Measurements from ENCODE around the gene HOXB6.

The HOXB6 gene

DNA sequence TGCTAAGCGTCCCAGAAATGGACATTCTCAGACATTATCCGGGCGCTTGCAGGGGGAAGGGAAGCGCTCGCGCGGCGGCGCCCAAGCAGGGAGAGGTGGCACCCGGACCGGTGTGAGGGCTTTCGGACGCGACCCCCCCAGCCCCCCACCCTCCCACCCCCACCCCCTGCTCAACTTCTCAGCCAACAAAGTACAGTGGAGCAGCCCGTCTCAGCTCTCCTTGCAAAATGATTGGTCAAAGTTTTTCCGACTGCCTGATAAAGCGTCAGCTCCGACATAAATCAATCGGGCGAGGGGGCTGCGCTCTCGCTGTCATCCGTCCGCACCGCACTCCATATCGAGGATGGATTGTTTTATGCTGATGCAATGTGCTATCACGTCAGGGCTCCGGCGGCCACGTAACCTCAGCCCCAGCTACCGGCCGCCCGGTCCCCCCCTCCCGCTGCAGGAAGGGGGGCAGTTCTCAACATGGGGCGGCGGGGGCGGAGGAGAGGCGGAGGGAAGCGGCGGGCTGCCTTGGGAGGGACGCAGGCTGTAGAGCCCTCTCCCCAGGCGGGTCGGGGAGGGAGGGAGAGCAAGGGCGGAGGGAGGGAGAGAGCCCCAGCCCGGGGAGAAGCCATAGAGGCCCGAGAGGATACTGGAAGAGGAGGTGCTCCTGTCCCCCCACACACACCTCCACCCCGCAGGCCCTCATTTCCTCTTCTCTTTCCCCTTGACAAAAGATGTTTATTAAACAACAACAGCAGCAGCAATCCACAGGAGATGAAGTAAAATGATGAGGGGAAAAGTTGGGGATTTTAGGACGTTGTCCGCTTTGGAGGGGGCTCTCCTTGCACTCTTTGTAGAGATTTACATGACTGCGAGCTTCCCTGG lies 21.7 kb upstream of the HOXB6 start, which contains the start of gene HOXB9:
Gene HOXB9 (minus strand): TSS at position 114 of the 873 bp plus-strand sequence. CDS start 89 bp downstream, at position 25.
- TF ChIP-seq, protein P1, sequence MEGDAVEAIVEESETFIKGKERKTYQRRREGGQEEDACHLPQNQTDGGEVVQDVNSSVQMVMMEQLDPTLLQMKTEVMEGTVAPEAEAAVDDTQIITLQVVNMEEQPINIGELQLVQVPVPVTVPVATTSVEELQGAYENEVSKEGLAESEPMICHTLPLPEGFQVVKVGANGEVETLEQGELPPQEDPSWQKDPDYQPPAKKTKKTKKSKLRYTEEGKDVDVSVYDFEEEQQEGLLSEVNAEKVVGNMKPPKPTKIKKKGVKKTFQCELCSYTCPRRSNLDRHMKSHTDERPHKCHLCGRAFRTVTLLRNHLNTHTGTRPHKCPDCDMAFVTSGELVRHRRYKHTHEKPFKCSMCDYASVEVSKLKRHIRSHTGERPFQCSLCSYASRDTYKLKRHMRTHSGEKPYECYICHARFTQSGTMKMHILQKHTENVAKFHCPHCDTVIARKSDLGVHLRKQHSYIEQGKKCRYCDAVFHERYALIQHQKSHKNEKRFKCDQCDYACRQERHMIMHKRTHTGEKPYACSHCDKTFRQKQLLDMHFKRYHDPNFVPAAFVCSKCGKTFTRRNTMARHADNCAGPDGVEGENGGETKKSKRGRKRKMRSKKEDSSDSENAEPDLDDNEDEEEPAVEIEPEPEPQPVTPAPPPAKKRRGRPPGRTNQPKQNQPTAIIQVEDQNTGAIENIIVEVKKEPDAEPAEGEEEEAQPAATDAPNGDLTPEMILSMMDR (IDR thresholded peaks at IDR 0.05; ENCODE audit: control insufficient read depth, insufficient read depth, low read depth, low read length, missing control alignments): no peak
- DNase-seq (ENCODE audit: low read depth): no peak
- peak within 1 kb of the TSS; percentile 16 for H3K4me3 ChIP-seq (ENCODE audit: control insufficient read depth, low read depth, low read length)

DNA sequence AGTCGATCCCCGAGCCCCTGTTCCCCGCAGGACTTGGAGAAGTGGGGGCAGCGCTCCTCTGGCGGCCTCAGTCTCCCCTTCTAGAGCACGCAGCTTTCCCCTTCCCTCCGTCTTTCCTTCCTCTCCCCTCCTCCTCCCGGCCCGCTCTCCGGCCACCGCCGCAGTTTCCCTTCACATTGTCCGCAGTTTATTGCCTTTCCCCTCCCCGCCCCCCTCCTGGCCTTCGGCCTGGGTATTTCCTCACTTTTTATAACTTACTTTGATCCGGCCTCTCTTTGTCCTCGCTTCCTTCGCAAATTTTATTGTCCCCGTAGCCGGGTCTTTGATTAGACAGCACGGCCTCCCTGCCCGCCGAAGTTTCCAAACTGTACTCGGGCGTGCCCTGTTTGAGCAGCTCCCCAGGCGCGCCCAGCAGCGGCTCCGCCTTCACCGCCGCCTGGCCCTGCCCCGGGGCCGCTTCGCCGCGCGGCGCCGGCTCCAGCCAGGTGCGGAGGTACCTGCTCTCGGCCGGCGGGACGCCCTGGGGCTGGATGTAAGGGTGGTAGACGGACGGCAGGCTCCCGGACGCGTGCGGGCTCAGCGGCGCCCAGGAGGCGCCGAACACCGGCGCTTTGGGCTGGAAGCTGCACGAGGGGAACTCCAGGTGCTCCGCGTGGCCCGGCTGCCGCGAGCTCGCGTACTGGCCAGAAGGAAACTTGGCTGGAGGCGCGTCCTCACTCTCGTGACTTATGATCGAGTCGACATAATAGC lies 20.9 kb upstream of the HOXB6 start:
- DNase-seq (ENCODE audit: low read depth): no peak

DNA sequence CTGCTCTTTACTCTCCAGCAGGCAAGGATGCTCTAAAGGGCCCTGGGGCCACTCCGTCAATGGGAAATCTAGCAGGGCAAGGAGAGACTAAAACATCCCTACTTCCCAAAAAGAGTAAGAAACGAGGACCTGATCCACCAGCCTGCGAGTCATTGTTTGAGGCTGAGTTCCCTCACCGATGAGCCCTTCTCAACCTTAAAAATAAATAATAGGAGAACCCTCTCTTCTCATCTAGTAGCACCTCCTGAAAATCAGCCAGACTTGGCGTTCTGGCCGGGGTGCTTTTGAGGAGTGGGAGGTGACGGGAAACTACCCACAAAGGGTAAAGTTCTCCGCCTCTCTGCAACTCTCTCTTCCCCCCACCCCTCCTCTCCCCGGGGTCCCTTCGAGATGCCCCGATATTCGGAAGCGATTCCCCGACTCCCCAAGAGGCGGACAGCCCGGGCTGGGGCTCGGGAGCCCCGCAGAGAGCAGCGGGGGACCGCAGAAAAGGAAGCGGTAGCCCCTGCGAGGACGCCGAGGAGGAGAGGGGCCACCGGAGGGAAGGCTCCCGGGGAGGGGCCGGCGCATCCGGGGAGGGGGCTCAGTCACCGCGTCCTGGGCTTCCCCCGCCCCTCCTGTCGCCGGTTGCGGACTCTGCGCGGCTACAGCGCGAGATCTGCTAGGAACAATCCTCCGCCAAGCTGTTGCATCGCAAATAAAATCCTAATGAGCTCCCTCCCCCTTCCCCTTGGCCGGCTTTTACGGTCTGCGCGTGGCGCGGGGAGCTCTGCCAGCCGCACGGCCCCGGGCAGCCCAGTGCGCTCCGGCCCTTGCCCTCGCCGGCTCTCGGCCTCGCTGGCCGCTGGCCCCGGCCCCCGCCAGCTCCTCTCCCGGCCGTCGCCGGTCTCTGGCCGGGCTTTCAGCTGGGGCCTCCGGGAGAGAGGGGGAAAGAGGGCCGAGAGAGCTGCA lies 20.0 kb upstream of the HOXB6 start:
- H3K4me3 ChIP-seq (ENCODE audit: control insufficient read depth, low read depth, low read length): no peak overlapping the region
- TF ChIP-seq, protein P1 (IDR thresholded peaks at IDR 0.05; ENCODE audit: control insufficient read depth, insufficient read depth, low read depth, low read length, missing control alignments): no peak
- DNase-seq (ENCODE audit: low read depth): no peak

More for the DNA sequence above, 20.9 kb upstream of the HOXB6 start:
- peak overlapping the region; percentile 16 for H3K4me3 ChIP-seq (ENCODE audit: control insufficient read depth, low read depth, low read length)
- TF ChIP-seq, protein P1 (IDR thresholded peaks at IDR 0.05; ENCODE audit: control insufficient read depth, insufficient read depth, low read depth, low read length, missing control alignments): no peak

DNA sequence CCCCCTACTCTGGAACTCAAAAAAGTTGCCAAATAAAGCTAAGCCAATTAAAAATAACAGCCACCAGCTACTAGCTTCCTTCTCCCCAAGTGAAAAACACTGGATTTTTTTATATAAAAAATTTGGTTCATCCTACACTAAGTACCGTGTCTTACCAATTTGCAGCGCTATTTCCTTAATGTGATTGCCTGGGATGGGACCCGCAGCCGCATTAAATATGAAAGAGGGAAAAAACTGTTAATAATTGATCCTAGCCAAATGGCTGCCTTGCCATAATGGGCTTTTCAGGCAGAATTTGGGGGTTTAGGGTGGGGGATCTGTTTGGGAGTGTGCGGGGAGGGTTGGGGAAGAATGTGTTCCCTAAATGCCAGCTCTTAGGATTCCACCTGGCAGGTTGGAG lies 19.3 kb upstream of the HOXB6 start:
- TF ChIP-seq, protein P1 (IDR thresholded peaks at IDR 0.05; ENCODE audit: control insufficient read depth, insufficient read depth, low read depth, low read length, missing control alignments): no peak
- no peak for DNase-seq (ENCODE audit: low read depth)
- H3K4me3 ChIP-seq (ENCODE audit: control insufficient read depth, low read depth, low read length): no peak overlapping the region

DNA sequence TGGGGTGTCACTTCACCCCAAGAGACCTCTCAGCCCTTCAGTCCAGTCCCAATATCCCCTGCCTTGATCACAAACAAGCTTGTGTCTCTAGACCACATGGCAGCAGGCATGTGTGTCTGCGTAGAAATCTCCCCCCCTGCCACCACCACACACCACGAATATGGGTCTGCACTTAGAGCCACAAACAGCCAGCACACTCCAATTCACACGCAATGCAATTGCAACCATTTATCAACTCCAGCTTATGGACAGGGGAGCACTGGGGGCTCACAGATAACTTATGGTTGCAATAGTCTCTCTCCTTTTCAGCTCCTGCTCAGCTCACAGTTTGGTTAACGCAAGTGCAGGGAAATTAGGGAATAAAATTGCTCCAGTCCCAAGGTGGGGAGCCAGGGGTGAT lies 18.8 kb upstream of the HOXB6 start:
- TF ChIP-seq, protein P1 (IDR thresholded peaks at IDR 0.05; ENCODE audit: control insufficient read depth, insufficient read depth, low read depth, low read length, missing control alignments): no peak
- no peak for DNase-seq (ENCODE audit: low read depth)
- no peak overlapping the region for H3K4me3 ChIP-seq (ENCODE audit: control insufficient read depth, low read depth, low read length)

DNA sequence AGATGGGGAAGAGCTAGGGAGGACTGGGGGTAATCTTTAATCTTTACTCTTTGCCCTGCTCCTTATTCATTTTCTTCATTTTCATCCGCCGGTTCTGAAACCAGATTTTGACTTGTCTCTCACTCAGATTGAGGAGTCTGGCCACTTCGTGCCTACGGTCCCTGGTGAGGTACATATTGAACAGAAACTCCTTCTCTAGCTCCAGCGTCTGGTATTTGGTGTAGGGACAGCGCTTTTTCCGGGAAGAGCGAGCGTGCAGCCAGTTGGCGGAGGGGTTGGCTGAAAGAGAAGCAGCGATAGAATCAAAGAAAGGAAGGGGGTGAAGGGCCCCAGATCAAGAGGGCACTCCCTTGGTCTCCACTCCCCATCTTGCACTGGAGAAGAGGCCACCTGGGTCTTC lies 18.1 kb upstream of the HOXB6 start:
- H3K4me3 ChIP-seq (ENCODE audit: control insufficient read depth, low read depth, low read length): no peak overlapping the region
- TF ChIP-seq, protein P1 (IDR thresholded peaks at IDR 0.05; ENCODE audit: control insufficient read depth, insufficient read depth, low read depth, low read length, missing control alignments): no peak
- no peak for DNase-seq (ENCODE audit: low read depth)

Measured in AG09309 (cell line).